Stimulated activated effector memory CD8-positive, alpha-beta T cell treated with anti-CD3 and anti-CD28 coated beads, Interleukin-12 subunit alpha, Interleukin-12 subunit beta, amount 100 ng/mL, for 72 hours (primary cell): ENCODE data around the gene ASB16.

Source experiments
- ATAC-seq: fragments of 150-1000 bp; cut with Tn5 transposase; 2 replicates; pipeline ENCODE4 v1.10.0; 2021
- DNase-seq, 2 donors: peaks; one replicate each; pipeline ENCODE4 v3.0.0; 2021 to 2022; ENCODE audit warnings: low spot score in 2 of 2
- H3K27ac Mint-ChIP-seq: one replicate; pipeline ENCODE4 v1.8.0; 2022; ENCODE audit warnings: mild to moderate bottlenecking, mixed read lengths
- H3K36me3 Mint-ChIP-seq: one replicate; pipeline ENCODE4 v1.8.0; 2022; ENCODE audit warnings: mild to moderate bottlenecking, mixed read lengths
- H3K4me1 Mint-ChIP-seq: one replicate; pipeline ENCODE4 v1.8.0; 2022; ENCODE audit warnings: mixed read lengths
- H3K4me3 Mint-ChIP-seq: one replicate; pipeline ENCODE4 v1.8.0; 2022; ENCODE audit warnings: mild to moderate bottlenecking, mixed read lengths
- H3K9me3 Mint-ChIP-seq: one replicate; pipeline ENCODE4 v1.8.0; 2022; ENCODE audit warnings: mixed read lengths

Gene ASB16

GRCh38 chr17:44209786-44210341 is 39.4 kb downstream of the ASB16 start:
- Mint-ChIP-seq H3K4me1 (peaks cover 56% of the 10 kb centered on the region), H3K4me3 (peak overlapping the region; percentile 81), H3K27ac (peak overlapping the region; percentile 96), H3K36me3 (peaks cover 88% of the 10 kb centered on the region), H3K9me3 (no peaks in the 10 kb centered on the region)
- DNase-seq (peak in 1 of 2 donors; percentile 68), ATAC-seq (peak; percentile 88)

GRCh38 chr17:44210342-44211192 is 40.1 kb downstream of the ASB16 start:
- Mint-ChIP-seq H3K27ac (peak overlapping the region; percentile 96), H3K36me3 (peaks cover 94% of the 10 kb centered on the region), H3K4me3 (peak overlapping the region; percentile 81), H3K9me3 (no peaks in the 10 kb centered on the region), H3K4me1 (peaks cover 63% of the 10 kb centered on the region)
- DNase-seq (peak; percentile 95 to 96), ATAC-seq (peak; percentile 94)

- Mint-ChIP-seq H3K27ac (peak overlapping the region; percentile 43), H3K4me3 (peak overlapping the region; percentile 81), H3K9me3 (no peaks in the 10 kb centered on the region), H3K36me3 (peaks cover 94% of the 10 kb centered on the region), H3K4me1 (peaks cover 73% of the 10 kb centered on the region)
- DNase-seq (no peak), ATAC-seq (no peak)
Observed at GRCh38 chr17:44211281-44212265, 41.1 kb downstream of the ASB16 start.

DNA sequence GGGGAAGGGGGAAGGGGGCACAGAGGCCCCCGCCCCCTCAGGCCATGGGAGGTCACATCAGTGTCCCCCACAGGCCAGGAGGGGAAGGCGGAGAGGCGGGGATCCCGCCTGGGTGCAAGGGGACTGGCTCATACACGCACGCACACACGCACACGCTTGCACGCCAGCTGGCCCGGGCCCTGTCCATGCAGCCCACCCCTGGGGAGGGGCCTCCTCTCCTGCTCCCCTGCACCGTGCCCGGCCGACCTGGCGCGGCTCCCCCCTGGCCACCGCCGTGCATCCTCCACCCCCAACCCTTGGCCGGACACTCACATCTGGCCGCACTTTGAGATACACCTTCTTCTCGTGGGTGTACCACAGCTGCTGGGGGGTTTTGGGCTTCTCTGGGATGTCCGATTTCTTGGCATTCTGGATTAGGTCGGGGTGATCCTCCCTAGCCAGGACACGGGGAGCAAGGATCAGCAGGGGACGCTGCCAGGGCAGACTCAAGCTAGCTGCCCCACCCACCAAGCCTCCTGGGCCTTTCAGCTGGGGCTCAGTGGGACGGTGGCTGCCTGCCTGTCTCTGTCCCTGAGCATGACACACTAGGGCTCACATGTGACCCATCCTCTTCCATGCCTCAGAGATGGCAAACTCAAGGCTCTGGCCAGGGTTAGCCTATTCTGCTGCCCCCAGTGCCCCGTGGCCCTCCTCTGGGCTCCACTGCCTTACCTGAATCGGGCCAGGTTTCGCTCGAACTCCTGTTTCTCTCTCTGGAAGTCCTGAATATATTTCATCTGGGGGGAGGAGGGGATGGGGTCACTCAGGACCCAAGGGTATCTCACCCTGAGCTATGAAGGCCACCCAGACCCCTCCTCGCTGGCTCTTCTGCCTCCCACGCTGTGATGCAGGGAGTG is 42.3 kb downstream of the ASB16 start:
- peak overlapping the region; percentile 93 for H3K27ac Mint-ChIP-seq
- no peaks in the 10 kb centered on the region for H3K9me3 Mint-ChIP-seq
- no peak overlapping the region for H3K4me3 Mint-ChIP-seq
- ATAC-seq (no peak), DNase-seq (no peak)
- peaks cover 84% of the 10 kb centered on the region for H3K4me1 Mint-ChIP-seq
- peaks cover 94% of the 10 kb centered on the region for H3K36me3 Mint-ChIP-seq

DNA sequence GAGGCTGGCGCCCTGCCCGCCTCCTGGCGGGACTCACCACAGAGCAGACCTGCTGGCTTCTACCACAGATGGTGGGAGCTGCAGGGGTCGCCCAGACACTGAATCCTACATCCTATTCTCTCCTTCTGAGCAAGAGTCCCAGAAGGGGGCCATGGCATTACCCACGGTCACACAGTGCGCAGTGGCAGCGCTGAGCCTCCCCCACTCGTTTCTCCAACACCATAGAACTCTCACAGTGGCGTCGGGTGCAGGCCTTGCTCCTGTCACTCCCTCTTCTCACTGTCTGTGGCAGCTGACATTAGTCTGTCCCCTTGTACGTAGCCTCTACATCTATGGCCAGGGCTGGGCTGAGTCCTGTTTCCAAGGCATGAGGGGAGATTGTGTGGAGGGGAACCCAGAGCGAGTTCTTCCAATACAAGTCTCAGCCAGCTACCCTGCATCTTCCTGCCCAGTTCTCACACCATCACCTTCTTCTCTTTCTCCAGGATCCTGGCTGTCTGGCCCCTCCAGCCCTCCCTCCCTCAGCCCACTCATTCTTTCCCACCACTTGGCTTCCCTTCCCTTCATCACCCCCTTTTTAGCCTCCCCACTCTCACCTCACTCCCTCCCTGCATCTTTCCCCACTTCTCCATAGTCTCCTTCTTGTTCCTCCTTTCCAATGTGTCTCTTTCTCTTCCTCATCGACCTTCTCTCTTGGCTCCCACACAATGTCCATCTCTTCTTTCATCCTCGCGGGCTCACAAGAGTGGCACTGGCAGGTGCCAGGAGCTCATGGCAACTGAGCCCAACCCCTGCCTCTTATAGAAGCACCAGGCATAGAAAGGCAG is 43.1 kb downstream of the ASB16 start:
- peaks cover 94% of the 10 kb centered on the region for H3K36me3 Mint-ChIP-seq
- DNase-seq (no peak), ATAC-seq (no peak)
- no peak overlapping the region for H3K4me3 Mint-ChIP-seq
- H3K27ac Mint-ChIP-seq: peak overlapping the region; percentile 93
- H3K4me1 Mint-ChIP-seq: peaks cover 80% of the 10 kb centered on the region
- no peaks in the 10 kb centered on the region for H3K9me3 Mint-ChIP-seq

GRCh38 chr17:44214230-44214494 is 43.7 kb downstream of the ASB16 start:
- no peaks in the 10 kb centered on the region for H3K9me3 Mint-ChIP-seq
- DNase-seq (no peak), ATAC-seq (no peak)
- H3K4me3 Mint-ChIP-seq: no peak overlapping the region
- H3K4me1 Mint-ChIP-seq: peaks cover 78% of the 10 kb centered on the region
- peaks cover 88% of the 10 kb centered on the region for H3K36me3 Mint-ChIP-seq
- H3K27ac Mint-ChIP-seq: peak overlapping the region; percentile 93

DNA sequence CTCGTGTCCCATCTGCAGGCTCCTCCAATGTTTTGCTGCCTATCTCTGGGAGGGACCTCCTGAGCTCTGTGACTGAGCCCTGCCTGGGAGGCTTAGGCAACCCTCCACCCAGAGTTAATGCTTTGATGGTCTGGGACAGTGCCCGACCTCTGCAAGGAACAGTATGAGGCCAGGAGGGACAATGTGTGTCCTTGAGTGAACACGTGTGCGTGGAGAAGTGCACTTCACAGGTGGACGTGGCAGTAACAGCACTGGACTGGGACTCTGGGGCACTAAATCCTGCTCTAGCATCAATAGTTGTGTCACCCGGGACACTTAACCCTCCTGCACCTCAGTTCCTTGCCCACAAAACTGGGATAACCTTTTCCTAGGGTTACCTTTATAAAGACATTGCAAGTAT is 44.4 kb downstream of the ASB16 start:
- Mint-ChIP-seq H3K4me1 (peaks cover 71% of the 10 kb centered on the region), H3K9me3 (no peaks in the 10 kb centered on the region), H3K4me3 (peak overlapping the region; percentile 80), H3K27ac (peak overlapping the region; percentile 93), H3K36me3 (peaks cover 81% of the 10 kb centered on the region)
- ATAC-seq (no peak), DNase-seq (no peak)

- Mint-ChIP-seq H3K27ac (peak overlapping the region; percentile 93), H3K36me3 (peaks cover 79% of the 10 kb centered on the region), H3K4me1 (peaks cover 64% of the 10 kb centered on the region), H3K9me3 (no peaks in the 10 kb centered on the region), H3K4me3 (peak overlapping the region; percentile 80)
- DNase-seq (no peak), ATAC-seq (no peak)
Observed at GRCh38 chr17:44216173-44216572, 45.7 kb downstream of the ASB16 start.

DNA sequence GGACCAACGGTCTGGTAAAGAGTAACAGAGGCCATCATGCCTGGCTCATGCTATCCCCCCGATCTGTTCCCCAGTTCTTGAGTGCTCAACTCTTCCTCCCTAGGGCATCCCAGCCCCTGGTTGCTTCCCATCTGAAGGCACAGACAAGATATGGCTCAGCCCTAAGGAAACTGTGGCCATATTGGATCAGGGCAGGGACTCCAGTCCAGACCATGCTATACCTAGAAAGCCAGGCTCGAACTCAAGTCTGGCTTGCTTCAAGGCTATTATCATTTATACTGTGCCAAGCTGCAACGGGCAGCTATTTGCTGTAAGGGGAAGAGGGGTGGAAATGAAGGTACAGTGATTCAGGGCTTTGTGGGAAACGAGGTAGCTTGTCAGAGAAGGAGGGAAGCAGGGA is 46.2 kb downstream of the ASB16 start:
- Mint-ChIP-seq H3K9me3 (no peaks in the 10 kb centered on the region), H3K36me3 (peaks cover 79% of the 10 kb centered on the region), H3K27ac (peak overlapping the region; percentile 93), H3K4me1 (peaks cover 64% of the 10 kb centered on the region), H3K4me3 (peak overlapping the region; percentile 80)
- no peak for ATAC-seq
- DNase-seq: no peak

DNA sequence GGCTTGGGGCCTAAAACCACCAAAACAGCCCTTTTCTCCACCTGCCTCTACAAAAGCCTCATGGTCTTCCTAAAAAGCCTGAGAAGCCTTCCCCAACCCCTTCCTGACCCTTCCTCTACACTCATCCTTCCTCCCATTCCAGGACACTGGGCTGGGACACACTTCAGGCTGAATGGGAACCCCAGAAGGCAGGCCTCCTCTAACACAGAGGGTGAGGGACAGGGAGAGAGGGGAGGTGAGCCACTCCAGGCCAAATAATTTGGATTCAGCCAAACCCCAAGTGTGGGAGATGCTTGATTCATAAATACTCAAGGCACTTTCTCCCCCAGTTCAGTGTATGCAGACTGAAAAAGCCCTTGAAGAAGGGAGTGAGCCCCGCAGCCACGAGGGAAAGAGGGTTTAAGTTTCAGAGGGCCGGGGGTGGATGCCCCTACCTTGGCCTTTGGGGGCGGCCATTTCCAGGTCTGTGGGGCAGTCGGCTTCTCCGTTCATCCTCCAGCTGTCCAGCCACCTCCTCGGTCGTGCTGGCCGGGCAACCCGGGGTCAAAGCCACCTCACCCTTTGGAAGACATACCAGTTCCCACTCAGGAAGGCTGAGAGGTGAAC is 47.3 kb downstream of the ASB16 start:
- DNase-seq: peak in 1 of 2 donors; percentile 69
- H3K4me3 Mint-ChIP-seq: peak overlapping the region; percentile 80
- ATAC-seq: no peak
- no peaks in the 10 kb centered on the region for H3K9me3 Mint-ChIP-seq
- peaks cover 69% of the 10 kb centered on the region for H3K4me1 Mint-ChIP-seq
- peaks cover 82% of the 10 kb centered on the region for H3K36me3 Mint-ChIP-seq
- peak overlapping the region; percentile 93 for H3K27ac Mint-ChIP-seq

DNA sequence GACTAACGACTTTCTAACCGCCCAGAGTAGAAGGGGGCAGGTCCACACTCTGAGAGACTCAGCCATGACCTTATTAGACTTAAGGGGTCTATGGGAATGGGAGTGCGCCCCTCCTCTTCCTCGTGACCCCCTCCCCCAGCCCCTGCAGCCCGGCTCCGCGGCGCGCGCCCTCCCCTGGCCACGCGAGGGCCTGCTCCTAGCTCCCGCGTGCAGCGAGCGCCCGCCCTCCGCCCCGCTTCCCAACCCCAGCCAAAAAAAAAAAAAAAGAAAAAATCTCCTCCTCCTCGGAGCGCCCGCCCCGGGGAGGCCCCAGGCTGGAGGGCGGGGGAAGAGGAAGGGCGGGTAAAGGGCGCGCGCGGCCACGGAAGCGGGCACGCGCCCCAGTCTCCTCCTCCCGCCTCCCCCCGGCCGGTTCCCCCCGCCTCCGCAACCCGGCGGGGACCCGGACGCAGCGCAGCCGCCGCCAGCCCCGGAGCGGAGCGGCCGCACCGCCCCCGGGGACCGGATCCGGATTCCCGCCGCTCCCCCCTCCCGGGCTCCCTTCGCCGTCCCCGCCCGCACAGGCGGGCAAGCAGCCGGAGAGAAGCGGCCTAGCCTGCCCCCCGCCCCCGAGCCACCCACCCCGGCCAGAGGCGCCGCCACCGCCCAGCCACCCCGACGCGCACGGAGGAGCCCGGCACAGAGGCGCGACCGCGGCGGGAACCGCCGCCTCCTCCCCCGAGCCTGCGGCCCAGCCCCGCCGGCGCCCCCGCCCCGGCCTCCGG is 48.0 kb downstream of the ASB16 start:
- peak; percentile 61 for ATAC-seq
- peaks cover 75% of the 10 kb centered on the region for H3K36me3 Mint-ChIP-seq
- no peaks in the 10 kb centered on the region for H3K9me3 Mint-ChIP-seq
- DNase-seq: peak; percentile 83 to 93
- H3K27ac Mint-ChIP-seq: peak overlapping the region; percentile 93
- peak overlapping the region; percentile 80 for H3K4me3 Mint-ChIP-seq
- H3K4me1 Mint-ChIP-seq: peaks cover 62% of the 10 kb centered on the region

DNA sequence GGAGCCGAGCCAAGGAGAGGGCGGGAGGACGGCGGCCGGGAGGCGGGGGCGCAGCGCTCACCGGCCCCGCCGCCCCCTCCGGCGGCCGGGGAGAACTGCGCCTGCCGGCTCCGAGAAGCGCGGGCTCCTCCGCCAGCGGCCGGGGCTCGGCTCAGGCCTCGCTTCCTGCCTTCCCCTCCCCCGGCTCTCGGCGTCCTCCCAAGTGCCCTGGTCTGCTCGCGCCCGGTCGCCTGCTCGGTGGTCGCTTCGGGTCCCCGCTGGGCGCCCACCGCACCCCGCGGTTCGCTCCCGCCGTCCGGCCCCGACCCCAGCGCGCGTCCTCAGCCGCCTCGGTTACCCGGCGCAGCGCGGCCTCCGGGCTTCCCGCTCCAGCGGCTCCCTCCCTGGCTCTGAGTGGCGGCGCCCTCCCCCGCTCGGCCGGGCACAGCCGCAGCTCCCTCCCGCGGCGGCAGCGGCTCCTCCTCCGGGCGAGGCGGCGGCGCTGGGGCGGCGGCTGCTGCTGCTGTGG is 48.7 kb downstream of the ASB16 start:
- DNase-seq (peak; percentile 67 to 84), ATAC-seq (peak; percentile 69)
- peaks cover 56% of the 10 kb centered on the region for H3K4me1 Mint-ChIP-seq
- H3K27ac Mint-ChIP-seq: no peak overlapping the region
- no peaks in the 10 kb centered on the region for H3K9me3 Mint-ChIP-seq
- peaks cover 69% of the 10 kb centered on the region for H3K36me3 Mint-ChIP-seq
- H3K4me3 Mint-ChIP-seq: no peak overlapping the region
